HG02938 (cell line): ENCODE data around the gene LY6G6C.
"Not testable (repeated sequence)": the region's sequence is repeated elsewhere in the genome, so short reads cannot be mapped to it uniquely, and the experiment has no call there.

Experiments used
- ATAC-seq: cut with Tn5 transposase; IDR thresholded peaks from one replicate; pipeline ENCODE4 v1.9.1; 2021; ENCODE audit warnings: mild to moderate bottlenecking, moderate library complexity; ENCODE audit not compliant: unreplicated experiment

Gene LY6G6C

GRCh38 chr6:31709157-31709556, 12.4 kb downstream of the LY6G6C start:
- not testable (repeated sequence) for ATAC-seq

DNA sequence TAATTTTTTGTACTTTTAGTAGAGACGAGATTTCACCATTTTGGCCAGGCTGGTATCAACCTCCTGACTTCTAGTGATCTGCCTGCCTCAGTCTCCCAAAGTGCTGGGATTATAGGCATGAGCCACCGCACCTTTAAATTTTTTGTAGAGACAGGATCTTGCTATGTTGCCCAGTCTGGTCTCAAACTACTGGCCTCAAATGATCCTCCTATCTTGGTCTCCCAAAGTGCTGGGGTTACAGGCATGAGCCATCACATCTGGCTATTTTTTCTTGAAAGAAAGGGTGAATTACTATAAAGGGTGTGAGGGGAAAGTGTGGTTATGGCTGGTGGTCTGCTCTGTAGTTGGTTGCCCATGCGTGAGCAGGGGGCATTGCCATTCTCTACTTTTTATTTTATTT, 13.3 kb downstream of the LY6G6C start:
- no peak for ATAC-seq

DNA sequence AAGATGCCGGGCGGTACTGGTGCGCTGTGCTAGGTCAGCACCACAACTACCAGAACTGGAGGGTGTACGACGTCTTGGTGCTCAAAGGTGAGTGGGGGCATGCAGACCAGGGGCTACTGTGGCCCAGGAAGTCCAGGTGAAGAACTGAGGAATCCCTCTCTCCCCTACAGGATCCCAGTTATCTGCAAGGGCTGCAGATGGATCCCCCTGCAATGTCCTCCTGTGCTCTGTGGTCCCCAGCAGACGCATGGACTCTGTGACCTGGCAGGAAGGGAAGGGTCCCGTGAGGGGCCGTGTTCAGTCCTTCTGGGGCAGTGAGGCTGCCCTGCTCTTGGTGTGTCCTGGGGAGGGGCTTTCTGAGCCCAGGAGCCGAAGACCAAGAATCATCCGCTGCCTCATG, 13.8 kb downstream of the LY6G6C start:
- ATAC-seq, result no peak

DNA sequence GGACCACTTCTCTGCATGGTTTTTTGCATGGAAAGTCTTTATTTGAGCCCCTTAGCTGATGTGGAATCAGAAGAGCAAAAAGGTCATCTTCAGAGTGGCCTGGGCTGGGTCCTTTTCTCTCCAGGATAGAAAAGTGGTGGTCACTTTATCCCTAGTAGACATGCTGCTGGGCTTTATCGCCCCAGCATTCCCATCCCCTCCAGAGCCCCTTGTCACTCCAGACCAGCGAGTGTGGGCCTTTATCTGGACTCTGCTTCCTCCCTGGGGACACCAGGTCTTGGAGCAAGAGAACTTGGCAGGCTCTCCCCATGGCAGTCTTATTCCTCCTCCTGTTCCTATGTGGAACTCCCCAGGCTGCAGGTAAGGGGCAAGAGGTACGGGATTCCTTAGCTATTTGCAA, 14.9 kb downstream of the LY6G6C start, which contains the start of gene LY6G6F:
LY6G6F (plus strand) TSS at position 268 of the 400 bp plus-strand sequence; CDS start at position 309, 41 bp downstream.
- no peak for ATAC-seq

DNA sequence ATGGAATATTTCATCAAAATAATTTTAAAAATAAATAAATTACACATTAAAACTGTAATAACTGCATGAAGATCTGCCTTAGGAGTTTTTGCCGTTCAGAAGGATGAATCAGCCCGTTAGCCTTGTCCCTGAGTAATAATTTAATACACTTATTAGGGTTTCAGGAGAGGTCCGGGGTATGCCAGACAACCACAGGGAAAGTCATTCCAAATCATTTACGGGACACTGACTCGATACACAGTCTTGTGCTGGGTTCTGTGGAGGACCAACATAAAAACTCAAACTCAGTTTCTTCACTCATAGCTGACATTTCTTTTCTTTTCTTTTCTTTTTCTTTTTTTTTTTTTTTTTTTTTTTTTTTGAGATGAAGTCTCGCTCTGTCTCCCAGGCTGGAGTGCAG, 15.6 kb downstream of the LY6G6C start:
- ATAC-seq, result no peak

DNA sequence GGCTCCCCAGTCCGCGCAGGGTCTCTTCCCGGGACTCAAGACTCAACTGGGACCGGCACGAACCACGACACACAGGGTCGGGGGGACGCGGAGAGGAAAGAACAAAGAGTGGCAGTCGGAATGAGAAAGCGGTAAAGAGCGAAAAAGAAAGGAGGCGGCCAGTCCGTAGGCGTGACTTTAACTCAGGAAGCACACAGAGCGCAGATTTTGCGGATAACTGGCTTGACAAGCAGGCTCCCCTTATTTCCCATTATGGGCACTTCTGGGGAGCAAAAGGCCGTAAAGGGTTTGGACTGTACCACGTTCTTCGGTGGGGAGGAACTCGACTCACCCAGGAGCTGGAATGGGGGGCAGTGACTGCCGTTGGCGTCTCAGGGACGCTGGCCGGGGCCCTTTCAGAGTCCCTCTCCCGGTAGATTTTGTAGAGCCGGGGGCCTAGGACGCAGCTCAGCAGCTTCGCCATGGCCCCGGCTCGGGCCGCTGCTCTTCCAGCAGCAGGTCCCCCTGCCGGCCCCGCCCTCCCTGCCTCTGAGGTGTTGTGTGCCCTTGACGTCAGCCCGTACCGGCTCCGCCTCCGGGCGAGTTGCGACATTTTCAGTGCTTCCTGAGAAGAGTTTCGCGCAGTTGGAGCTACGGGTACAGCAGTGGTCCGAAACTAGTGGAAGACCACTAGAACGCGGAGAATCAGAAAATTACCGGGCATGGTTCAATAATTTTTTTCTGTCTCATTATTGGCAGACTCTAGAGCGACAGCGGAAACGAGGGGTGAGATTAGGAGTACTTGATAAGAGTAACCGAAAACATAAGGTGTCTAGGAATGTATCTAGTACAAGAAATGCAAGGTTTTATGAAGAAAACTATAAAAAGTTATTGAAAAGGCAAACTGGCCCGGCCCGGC, 18.5 kb downstream of the LY6G6C start, which contains the start of gene ABHD16A:
ABHD16A (minus strand) TSS at position 506 of the 898 bp plus-strand sequence; CDS start at position 463, 43 bp downstream.
- ATAC-seq, result peak; percentile 62

- ATAC-seq, result no peak
These were observed 19.1 kb downstream of the LY6G6C start for GRCh38 chr6:31702405-31702818.

GRCh38 chr6:31701666-31702404, 19.7 kb downstream of the LY6G6C start:
- no peak for ATAC-seq

GRCh38 chr6:31700740-31701401, 20.7 kb downstream of the LY6G6C start:
- ATAC-seq, result no peak

DNA sequence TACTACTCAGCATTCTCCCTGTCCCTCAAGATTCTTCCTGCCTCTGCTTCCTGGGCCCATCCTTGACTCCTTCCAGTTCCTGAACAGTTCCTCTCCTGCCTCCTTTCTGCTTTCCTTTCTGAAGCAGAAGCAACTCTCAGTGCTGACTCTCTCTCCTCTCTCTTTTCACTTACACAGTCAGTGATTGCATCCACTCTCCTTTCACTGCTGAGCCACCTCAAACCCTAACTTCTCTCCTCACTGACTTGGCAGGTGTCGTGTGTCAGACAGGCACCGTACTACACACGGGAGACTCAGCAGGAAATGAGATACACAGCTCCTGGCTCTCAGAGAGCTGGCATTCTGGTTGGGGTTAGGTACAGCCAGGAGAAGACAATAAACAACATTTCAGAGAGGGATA, 24.0 kb downstream of the LY6G6C start:
- no peak for ATAC-seq

- ATAC-seq, result no peak
These were observed 28.0 kb downstream of the LY6G6C start for GRCh38 chr6:31693535-31693934.

DNA sequence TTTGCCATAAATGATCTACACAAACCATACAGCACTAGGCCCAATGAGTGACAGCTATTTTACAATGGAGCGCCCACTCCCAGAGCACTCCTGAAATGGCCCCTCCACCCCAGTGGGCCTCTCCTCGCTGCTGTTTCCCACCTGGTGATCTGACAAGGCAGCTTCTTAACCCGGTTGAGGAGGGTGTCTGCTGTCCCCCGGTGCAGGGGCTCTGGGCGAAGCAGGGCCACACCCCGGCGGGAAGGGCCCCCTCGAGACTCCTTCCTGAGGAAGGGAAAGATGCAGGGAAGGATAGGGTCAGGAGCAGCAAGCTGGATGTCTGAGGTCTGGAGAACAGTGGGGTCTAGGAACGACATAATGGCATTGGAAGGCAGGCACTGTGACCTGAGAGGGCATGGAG, 28.7 kb downstream of the LY6G6C start:
- ATAC-seq, result no peak

DNA sequence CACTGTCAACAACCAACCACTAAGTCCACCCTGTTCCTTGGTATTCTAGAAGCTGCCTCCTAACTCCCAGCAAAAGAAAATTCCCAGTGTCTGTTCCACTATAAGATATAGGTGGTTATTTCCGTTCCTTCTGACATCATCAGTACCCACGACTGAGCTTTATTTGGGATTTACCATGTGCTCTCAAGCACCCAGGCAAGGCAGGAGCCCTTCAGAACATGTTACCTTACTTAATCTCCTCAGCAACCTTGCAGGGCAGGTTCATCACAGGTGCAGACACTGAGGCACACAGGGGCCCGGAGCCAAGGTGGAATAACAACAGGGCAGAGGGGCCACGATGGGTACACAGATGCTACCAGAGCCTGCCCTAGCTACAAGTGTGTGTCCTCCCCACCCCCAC, 29.2 kb downstream of the LY6G6C start:
- ATAC-seq, result no peak

DNA sequence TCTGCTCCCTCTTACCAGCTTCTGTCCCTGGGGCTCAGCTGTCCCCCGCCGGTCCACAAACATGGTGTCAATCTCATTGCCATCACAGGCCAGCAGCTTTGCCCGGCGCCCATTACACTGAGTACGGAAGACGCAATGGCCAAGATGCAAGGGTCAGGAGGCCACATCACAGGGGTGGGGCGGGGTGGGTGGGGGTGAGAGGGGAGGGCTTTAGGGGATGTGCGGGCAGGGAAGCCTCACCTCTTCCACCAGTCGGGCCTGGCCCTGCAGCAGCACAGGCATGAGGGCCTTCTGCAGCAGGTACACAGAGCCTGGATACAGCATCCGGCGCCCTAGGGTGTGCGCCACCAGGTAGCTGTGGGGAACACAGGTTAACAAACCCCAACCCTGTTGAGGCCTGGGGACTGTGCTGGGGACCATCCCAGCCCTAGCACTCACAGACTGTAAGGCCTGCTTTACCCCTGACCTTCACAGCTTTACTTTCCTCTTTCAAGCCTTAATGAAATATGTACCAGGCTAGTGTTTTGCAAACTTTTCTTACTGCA, 29.9 kb downstream of the LY6G6C start:
- no peak for ATAC-seq

DNA sequence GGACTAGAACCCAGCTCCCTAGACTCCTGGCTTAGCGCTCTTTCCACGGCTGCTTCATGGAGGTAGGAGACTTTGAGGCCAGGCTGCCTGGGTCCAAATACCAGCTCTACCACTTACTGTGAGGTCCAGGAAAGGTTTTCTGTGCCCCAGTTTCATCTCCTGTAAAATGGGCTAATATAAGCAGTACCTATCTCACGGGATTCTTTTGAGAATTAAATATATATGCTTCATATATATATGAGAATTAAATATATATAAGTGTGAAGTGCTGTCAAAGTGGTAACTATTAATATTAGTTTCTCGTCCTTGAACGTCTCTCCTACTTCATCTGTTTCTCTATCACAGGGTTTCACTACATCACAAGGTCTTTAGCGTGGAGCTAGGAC, 30.5 kb downstream of the LY6G6C start:
- no peak for ATAC-seq

- no peak for ATAC-seq
These were observed 31.1 kb downstream of the LY6G6C start for GRCh38 chr6:31690231-31691077.

GRCh38 chr6:31689249-31690110, 32.1 kb downstream of the LY6G6C start:
- ATAC-seq, result no peak

GRCh38 chr6:31687860-31688693, 33.5 kb downstream of the LY6G6C start:
- ATAC-seq, result no peak
